ENCODE results near the gene MED29.

MED29 gene

DNA sequence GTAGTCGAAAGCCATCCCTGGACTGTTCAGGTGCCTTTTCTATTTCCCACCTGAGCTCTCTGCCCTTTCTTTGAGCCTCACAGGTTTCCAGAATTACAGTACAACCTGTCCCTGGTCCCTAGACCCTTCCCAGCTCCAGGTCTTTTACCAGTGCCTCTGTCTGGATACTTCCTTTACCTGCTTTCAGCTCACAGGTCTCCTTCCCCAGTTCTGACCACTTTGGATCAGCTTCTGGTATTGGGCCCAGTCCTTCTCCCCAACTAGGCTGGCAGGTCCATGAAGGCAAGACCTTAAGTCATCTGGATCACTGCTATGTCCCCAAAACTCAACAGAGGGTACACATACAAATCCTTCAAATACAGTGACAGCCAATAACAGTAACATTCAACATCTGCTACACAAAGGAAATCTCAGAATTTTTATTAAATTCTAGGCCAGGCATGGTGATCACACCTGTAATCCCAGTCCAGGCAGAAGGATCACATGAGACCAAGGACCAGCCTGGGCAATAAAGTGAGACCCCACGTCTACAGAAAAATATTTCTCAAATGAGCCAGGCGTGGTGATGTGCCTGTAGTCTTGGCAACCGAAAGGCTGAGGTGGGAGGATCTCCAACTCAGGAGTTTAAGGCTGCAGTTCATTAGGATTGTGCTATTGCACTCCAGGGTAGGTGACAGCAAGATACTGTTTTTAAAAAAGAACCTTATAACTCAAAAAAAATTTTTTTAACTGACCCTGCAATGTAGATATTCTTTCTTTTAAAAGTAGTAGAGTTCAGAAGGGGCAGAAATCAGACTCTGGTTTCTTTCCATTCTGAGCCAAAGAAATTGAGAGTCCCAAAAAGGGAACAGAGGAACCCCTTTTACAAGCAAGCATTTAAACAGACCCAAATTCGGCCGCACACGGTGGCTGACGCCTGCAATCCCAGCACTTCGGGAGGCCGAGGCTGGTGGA, 43.2 kb downstream of the MED29 start:
- H3K27me3 Mint-ChIP-seq: no peaks in the 10 kb centered on the region
- peaks cover 59% of the 10 kb centered on the region for H3K36me3 Mint-ChIP-seq (ENCODE audit: low read depth)
- H3K4me1 Mint-ChIP-seq (ENCODE audit: low read depth): peaks cover 58% of the 10 kb centered on the region
- no peak for DNase-seq
- H3K9me3 Mint-ChIP-seq: no peaks in the 10 kb centered on the region
- peak overlapping the region; percentile 99 for H3K27ac Mint-ChIP-seq
- H3K4me3 Mint-ChIP-seq: peak overlapping the region; percentile 95

- Mint-ChIP-seq H3K27me3 (no peaks in the 10 kb centered on the region), H3K27ac (peak within 1 kb of the TSS; percentile 99), H3K4me1 (ENCODE audit: low read depth) (peaks cover 57% of the 10 kb centered on the region), H3K9me3 (no peaks in the 10 kb centered on the region), H3K4me3 (peak within 1 kb of the TSS; percentile 95), H3K36me3 (ENCODE audit: low read depth) (peaks cover 54% of the 10 kb centered on the region)
- DNase-seq: peak; percentile 100
Measured at GRCh38 chr19:39435499-39436349, 44.5 kb downstream of the MED29 start, which contains the start of gene RPS16. RPS16 (minus strand) TSS chr19:39435949; CDS start chr19:39435895, 54 bp downstream.

- peak overlapping the region; percentile 95 for H3K4me3 Mint-ChIP-seq
- peaks cover 51% of the 10 kb centered on the region for H3K4me1 Mint-ChIP-seq (ENCODE audit: low read depth)
- peak overlapping the region; percentile 99 for H3K27ac Mint-ChIP-seq
- no peak for DNase-seq
- H3K9me3 Mint-ChIP-seq: no peaks in the 10 kb centered on the region
- no peaks in the 10 kb centered on the region for H3K27me3 Mint-ChIP-seq
- H3K36me3 Mint-ChIP-seq (ENCODE audit: low read depth): peaks cover 48% of the 10 kb centered on the region
Measured at GRCh38 chr19:39436350-39436716, 45.2 kb downstream of the MED29 start.

DNA sequence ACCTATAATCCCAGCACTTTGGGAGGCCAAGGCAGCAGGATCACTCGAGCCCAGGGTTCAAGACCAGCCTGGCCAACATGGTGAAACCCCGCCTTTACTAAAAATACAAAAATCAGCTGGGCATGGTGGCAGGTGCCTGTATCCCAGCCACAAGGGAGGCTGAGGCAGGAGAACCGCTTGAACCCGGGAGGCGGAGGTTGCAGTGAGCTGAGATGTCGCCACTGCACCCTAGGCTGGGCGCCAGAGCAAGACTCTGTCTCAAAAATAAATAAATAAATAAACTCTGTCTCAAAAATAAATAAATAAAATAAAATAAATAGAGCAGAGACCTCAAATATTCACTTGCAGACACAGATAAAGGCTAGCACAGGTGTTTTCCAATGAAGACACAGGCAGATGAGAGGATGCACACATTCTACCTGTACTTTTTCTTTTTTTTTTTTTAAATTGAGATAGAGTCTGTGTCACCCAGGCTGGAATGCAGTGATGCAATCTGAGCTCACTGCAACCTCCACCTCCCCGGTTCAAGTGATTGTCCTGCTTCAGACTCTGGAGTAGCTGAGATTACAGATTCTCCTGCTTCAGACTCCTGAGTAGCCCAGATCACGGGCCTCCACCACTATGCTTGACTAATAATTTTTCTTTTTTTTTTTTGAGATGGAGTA, 47.2 kb downstream of the MED29 start:
- H3K9me3 Mint-ChIP-seq: no peaks in the 10 kb centered on the region
- peaks cover 28% of the 10 kb centered on the region for H3K36me3 Mint-ChIP-seq (ENCODE audit: low read depth)
- no peak overlapping the region for H3K27ac Mint-ChIP-seq
- no peaks in the 10 kb centered on the region for H3K27me3 Mint-ChIP-seq
- H3K4me1 Mint-ChIP-seq (ENCODE audit: low read depth): peaks cover 35% of the 10 kb centered on the region
- no peak overlapping the region for H3K4me3 Mint-ChIP-seq
- DNase-seq: no peak

DNA sequence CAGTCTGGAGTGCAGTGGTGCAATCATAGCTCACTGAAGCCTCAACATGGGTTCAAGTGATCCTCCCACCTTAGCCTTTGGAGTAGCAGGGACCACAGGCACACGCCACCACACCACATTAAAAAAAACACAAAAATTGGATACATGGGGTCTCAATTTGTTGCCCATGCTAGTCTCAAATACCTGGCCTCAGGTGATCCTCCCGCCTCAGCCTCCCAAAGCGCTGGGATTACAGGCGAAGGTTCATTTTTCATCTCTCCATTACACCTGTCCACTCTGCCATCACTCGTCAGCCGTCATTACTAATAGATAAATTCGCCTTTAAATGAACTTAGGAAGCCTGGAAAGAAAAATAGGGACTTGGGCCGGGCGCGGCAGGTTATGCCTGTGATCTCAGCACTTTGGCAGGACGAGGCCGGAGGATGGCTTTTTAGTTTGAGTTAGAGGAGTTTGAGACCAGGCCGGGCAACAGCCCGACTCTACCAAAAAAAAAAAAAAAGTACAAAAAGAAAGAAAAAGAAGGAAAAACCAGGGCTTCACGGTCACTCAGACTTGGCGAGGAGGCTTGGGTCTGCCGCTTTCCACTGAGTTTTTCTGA, 53.5 kb downstream of the MED29 start:
- Mint-ChIP-seq H3K36me3 (ENCODE audit: low read depth) (peaks cover 52% of the 10 kb centered on the region), H3K9me3 (no peaks in the 10 kb centered on the region), H3K27ac (peak overlapping the region; percentile 99), H3K4me1 (ENCODE audit: low read depth) (peaks cover 40% of the 10 kb centered on the region), H3K4me3 (peak overlapping the region; percentile 100), H3K27me3 (no peaks in the 10 kb centered on the region)
- DNase-seq: peak; percentile 52

DNA sequence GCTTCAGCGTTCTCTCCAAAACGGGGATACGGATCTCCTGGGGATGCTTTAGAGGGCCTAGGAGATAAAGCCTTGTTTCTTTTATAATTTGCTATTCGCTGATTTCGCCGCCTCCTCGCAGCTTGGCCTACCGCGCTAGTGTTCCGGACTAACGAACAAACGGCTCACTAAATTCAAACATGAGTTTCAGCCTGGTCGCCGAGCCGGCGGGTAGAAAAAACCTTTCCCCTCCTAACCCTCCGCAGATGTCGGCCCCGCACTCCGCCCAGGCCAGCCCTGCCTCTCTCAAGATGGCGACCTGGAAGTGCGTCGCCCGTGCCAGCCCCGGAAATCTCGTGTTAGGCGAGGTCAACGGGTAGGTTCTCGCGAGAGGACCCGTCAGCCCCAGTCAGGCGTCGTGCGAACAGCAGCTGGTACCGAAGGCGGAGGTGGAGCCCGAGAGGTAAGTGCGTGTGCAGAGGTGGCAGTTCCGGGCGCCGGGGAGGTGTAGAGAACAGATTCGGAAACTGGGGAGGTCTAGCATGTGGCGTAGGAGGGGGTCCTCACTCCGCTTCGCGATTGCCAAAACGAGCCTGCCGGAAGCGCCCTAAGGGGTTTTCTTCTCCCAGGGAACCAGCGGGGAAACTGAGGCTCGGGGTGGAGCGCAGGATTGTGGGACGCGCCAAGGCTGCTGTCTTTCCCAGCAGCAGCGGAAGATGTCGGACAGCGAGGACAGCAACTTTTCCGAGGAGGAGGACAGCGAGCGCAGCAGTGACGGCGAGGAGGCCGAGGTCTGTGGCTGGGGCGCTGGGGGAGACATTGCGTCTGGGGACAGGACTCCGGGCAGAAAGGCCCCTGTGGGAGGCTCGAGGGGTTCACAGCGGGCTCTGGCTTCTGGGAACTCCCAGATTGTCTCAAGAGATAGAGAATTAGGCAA, 54.3 kb downstream of the MED29 start, which contains the start of gene SUPT5H:
TSS of gene SUPT5H (plus strand) at position 387 of the 916 bp plus-strand sequence. CDS start at position 696, 309 bp downstream.
- Mint-ChIP-seq H3K4me1 (ENCODE audit: low read depth) (peaks cover 43% of the 10 kb centered on the region), H3K4me3 (peak within 1 kb of the TSS; percentile 100), H3K27me3 (no peaks in the 10 kb centered on the region), H3K27ac (peak within 1 kb of the TSS; percentile 99), H3K36me3 (ENCODE audit: low read depth) (peaks cover 59% of the 10 kb centered on the region), H3K9me3 (no peaks in the 10 kb centered on the region)
- peak; percentile 95 for DNase-seq

GRCh38 chr19:39446365-39447084, 55.3 kb downstream of the MED29 start:
- peaks cover 49% of the 10 kb centered on the region for H3K4me1 Mint-ChIP-seq (ENCODE audit: low read depth)
- H3K4me3 Mint-ChIP-seq: peak overlapping the region; percentile 100
- no peaks in the 10 kb centered on the region for H3K9me3 Mint-ChIP-seq
- H3K36me3 Mint-ChIP-seq (ENCODE audit: low read depth): peaks cover 68% of the 10 kb centered on the region
- peak overlapping the region; percentile 99 for H3K27ac Mint-ChIP-seq
- no peak for DNase-seq
- H3K27me3 Mint-ChIP-seq: no peaks in the 10 kb centered on the region

DNA sequence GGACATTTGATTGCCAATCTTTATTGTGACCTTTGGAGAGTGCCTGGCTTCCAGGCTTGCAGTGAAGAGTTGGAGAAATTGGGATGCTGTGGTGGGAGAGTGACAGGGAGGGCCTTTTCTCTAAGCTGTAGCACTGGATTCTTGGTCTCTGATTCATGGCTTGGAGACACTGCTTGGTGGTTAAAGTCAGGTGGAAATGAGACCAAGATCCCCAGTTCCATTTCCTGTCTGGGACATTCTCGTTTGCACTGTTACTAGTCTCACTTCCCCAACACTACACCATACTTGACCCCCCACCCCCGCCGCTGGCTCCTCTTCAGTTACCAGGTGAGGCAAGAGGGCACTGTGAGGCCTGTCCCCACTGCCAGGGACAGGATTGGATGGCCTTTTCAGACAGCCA, 57.1 kb downstream of the MED29 start:
- H3K36me3 Mint-ChIP-seq (ENCODE audit: low read depth): peaks cover 85% of the 10 kb centered on the region
- H3K27me3 Mint-ChIP-seq: no peaks in the 10 kb centered on the region
- no peaks in the 10 kb centered on the region for H3K9me3 Mint-ChIP-seq
- no peak for DNase-seq
- H3K4me3 Mint-ChIP-seq: peak overlapping the region; percentile 100
- peaks cover 64% of the 10 kb centered on the region for H3K4me1 Mint-ChIP-seq (ENCODE audit: low read depth)
- peak overlapping the region; percentile 99 for H3K27ac Mint-ChIP-seq

- DNase-seq: no peak
- Mint-ChIP-seq H3K27ac (peak overlapping the region; percentile 99), H3K36me3 (ENCODE audit: low read depth) (peaks cover 93% of the 10 kb centered on the region), H3K4me1 (ENCODE audit: low read depth) (peaks cover 65% of the 10 kb centered on the region), H3K9me3 (no peaks in the 10 kb centered on the region), H3K4me3 (peak overlapping the region; percentile 100), H3K27me3 (no peaks in the 10 kb centered on the region)
Measured at GRCh38 chr19:39449116-39449797, 58.1 kb downstream of the MED29 start.

Data from activated T-cell treated with anti-CD3 and anti-CD28 coated beads, Interleukin-2, amount 50 U/mL, for 24 hours (primary cell).